Measurements from ENCODE around the gene NES.

NES gene

GRCh38 chr1:156681196-156681960 is 4.2 kb upstream of the NES start:
- DNase-seq, result no peak

DNA sequence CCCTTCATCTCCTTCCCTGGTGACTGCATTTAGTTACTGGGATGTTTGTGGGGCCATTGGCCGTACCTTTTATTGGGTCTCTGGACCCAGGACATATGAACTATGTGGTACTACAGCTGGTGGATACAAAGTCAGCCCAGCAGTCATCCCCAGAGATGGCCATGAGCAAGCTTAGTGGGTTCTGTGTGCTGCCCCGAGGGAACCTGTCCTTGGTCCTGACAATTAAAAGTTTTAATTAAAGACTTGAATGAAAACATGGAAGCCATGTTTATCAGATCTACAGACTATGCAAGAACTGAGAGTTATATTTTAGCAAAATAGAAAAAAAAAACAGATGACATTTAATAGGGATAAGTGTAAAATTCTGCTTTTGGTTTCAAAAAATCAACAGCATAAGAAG is 2.8 kb upstream of the NES start:
- DNase-seq, result no peak

DNA sequence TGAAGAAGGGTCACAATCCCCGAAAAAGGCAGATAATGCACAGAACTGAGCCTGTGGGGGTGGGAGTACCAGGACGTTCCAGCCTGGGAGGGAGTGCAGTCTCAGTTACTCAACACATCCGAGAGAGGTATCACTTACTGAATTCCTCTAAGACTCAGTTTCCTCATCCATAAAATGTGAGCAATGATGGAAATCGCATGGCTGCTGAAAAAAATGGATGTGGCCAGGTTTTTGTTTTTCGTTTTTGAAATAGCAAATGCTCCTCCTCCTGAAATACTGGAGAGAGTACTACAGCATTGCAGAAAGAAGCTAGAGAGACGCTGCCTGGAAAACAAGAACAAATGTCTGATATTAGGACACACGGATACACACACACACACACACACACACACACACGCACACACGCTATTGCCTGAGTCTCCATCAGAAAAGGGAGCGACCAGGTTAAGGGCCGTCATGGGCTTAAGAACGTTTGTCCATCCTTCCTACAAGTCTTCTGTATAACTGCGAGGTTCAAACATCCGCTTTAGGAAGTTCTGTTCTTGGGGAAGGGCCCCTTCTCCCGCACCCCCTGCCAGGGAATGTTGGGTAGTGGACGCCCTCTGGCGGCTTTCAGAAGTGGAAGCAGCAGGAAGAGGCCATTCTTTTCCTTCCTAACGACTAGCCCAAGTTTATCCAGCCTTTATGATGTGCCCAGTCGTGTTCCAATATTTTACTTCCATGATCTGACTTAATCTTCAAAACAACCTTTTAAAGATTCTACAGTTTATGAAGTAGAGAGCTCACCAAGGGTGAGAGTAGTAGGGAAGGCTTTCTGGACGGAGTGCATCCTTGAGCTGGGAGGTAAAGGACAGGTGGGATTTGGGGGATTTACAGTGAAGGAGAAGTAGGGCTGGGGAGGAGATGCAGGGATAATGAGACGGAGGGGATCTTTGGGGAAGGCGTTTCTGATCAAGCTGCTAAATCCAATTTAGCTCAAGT is 699 bp upstream of the NES start:
- no peak for DNase-seq

DNA sequence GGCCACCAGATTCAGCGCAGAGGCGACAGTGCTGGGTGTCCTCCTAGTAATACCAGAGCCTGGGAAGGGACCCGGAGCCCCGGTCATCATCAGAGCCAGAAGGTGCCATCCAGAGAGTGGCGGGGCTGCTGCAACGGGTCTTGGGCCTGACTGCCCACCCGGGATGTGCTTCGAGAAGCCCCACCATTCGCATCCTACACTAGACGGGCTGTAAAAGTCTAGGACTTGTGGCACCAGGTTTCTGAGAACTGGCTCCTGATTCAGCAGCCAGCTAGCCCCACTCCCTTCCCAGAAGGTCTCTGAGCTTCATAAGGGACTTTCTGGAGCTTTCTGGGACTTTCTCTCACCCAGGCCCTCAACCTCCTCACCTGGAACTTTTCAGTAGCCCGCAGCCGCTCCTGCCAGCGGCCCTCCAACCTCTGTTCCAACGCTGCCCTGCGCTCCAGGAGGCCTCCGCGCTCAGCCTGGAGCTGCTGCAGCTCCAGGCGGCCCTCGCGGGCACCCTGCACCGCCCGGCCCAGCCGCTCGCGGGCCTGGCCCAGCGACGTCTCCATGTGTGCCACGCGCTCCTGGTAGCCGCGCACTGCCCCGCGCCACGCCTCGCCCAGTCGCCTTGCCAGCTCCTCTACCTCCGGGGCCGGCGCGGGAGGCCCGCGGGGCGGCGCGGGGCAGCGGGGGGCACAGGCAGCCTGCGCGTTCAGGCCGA is 940 bp downstream of the NES start:
- no peak for DNase-seq

GRCh38 chr1:156675210-156676113 is 1.7 kb downstream of the NES start:
- no peak for DNase-seq

DNA sequence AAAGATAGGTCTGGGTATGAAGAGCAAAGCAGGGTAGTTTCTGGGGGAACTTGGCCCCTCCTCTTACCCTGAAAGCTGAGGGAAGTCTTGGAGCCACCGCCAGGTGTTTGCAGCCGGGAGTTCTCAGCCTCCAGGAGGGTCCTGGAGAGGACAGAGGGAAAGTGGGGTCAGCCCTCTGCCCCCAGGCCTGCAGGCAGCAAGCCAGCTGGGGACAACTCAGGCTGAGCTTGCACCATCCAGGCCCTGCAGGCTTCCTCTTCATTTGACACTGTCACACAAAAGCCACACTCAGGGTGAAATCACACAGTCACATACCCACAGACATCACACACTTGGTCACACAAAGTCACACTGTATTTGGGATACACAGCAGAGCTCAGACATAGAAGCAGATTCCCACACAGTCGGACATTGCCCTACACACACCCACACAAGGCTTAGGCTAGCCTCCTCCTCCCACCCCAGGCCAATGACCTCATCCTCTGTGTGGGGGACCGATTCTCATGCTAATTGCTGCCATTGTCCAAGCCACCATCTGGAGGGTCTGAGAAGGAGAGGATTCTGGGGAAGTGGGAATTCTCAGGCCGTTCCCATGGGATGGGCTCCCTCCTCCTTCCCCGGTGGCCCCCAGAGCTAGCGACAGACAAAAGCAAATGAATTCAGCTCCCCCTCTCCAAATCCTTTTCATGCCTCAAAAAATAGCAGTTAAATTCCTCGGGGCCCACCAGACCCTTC is 3.7 kb downstream of the NES start:
- DNase-seq, result no peak

GRCh38 chr1:156671804-156672203 is 5.4 kb downstream of the NES start:
- DNase-seq, result no peak

GRCh38 chr1:156670791-156671190 is 6.4 kb downstream of the NES start:
- no peak for DNase-seq

- no peak for DNase-seq
Observed at GRCh38 chr1:156670359-156670758, 6.8 kb downstream of the NES start.

DNA sequence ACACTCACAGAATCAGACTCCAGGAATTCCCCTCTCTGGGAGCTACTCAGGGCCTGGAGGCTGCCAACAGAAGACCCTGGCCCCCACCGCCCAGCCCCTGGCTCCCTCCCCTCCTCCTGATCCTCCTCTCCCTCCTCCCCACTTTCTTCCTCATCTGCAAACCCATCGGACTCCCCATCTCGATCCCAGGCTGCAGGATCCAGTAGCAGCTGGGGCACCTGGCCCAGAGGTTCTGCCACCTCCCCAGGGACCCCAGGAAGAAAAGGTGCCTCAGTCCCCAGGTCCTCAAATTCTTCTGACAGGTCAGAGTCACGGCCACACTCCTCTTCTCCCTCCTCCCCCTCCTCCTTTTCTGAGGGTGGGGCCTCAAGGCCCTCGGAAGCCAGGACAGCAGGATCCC is 7.4 kb downstream of the NES start:
- no peak for DNase-seq

DNA sequence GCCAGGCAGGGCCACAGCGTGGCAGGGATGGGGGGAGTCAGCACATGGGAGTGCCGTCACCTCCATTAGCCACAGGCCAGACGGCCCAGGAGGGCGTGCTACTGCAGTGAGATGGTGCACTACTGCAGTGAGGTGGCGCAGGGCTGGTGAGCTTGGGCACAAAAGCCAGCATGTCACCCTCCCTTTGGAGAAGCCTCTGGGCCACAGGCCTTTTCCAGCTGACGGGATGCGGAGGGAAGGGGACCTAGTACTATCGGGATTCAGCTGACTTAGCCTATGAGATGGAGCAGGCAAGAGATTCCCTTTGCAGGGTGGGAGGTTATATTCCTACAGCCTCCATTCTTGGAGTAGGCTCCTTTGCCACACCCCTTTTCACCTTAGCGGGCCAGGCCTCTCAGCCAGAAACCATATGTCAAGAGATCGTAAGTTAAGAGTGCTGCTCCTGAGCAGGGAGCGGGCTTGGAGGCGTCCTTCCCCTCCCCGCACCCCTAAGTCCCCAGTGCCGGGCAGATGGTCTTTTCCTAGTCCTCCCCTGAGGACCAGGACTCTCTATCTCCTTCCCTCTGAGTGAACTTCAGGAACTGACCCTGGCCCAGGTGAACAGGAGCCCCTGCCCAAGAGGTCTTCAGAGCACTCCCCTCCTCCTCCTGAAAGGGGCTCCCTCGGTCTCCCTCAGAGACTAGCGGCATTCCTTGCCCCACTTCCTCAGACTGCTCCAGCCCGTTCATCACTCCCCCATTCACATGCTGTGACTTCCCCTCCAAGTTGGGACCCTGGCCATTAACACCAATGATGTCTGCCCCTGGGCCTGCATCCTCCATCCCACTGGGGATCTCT is 8.2 kb downstream of the NES start:
- no peak for DNase-seq

- no peak for DNase-seq
Observed at GRCh38 chr1:156667968-156668709, 9.1 kb downstream of the NES start.

DNA sequence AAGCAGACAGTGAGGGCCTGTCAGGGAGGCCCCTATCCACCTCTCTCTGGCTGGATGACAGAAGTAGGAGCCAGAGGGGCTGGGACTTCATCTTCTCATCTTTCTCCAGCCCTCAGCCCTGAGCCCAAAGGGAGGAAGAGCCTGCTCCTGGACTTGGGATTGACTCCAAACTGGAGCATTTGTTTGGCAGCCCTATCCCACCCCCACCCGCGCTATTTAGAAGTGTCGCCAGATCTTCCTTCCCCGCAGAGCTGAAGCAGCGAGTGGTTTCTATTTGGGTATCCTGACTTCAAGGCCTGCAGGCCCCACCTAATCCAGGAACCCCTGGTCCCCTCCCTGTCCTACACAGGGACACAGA is 9.6 kb downstream of the NES start:
- DNase-seq, result no peak

DNA sequence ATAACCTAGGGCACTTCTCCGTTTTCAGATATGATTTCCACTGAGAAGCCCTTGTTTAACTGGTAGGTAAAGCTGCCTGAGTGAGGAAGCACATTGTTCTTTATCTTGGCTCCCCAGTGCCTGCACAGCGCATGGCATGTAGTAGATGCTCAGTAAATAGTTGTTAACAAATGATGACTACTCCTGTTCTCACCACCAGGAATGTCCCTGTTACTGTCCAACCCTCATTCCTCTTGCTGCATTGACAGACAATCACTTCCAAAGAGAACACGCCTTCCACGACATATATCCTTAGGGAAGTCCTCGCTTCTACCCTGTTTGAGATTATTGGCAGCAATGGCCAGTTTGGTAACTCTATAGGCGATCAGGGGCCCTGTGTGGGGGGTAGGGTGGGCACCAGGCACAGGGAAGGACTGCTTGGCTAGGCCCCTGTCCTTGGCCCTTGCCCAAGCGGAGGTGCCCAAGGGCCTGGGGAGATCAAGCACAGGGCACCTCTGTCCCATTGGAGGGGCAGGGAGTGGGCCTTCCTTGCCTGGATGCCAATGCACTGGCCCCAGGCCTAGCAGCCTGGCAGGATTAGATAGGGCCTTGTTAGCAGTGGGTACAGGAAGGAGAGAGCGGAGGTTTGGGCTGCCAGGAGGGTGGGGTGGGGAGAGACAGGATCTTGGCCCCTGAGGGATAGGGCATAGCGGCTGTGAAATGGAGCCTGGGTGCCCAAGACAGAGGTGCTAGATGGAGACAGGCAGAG is 10.2 kb downstream of the NES start:
- no peak for DNase-seq

DNA sequence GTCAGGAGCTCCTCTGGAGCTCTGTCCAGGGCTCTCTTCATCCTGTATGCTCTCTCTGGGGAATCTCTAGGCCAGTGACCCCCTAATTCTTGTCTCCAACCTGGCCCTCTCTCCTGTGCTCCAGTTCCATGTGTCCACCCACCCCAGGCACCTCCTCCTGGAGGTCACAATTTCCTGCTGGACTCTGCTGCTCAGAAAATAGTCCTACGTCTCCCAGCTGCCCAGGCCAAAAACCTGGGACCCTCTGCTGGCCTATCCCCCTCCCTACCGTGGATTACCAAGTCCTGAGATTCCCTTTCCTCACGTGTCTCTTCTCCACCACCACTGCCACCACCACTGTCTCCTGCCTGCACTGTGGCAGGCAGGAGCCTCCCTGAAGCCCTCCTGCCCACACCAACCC is 11.7 kb downstream of the NES start:
- DNase-seq, result no peak

DNA sequence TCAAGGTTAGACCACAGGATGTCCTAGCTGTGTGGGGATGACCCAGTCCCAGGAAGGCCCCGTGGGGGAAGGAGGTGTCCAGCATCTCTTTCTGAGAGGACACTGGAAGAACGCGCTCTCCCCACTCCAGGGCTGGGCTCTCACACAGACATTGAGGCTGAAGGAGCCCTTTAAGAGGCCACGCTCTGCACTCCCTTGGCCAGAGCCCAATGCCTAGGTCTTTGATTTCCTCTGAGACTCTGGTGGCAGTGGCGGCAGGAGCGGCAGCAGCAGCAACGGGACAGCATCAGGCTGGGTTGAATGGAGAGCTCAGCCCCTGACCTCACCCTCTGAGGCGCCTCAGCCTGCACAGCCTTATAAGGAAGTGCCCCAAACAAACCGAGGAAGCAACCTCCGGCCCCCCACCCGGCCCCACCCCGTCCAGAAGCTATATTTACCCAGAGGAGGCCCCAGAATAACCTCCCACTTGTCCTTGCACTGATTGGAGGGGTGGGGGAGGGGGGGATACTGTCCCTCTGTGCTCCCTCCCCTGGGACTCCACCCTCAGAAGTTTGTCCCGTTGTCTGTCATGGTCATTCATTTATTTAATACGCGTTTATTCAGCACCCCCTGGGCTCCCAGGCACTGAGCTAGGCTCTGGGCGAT is 12.3 kb downstream of the NES start:
- DNase-seq, result no peak

GRCh38 chr1:156664046-156664766 is 13.0 kb downstream of the NES start:
- no peak for DNase-seq

DNA sequence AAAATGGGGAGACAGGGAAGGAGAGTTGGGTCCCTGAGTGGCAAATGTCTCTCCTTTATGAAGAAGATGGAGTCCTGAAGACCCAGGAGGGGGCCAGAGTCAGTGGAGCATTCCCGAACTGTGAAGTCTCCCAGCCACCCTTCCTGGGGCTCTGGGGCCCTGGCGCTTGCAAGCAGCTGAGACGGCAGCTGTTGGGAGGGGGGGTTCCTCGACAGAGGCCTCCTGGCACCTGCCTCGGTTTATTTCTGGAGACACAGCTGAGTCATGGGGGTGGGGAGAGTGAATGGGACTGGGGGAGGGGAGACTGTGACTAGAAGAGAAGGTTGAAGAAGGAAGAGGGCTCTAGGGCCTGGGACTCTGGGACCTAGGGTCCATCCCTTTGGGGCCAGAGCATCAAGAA is 14.0 kb downstream of the NES start:
- DNase-seq, result no peak
